ENCODE data around the gene FAM120A. TPM values are rescaled to one million over a fixed set of nuclear protein-coding genes. Genes with fewer than 3 reads are reported as not detected.

FAM120A gene
- total RNA-seq, 4 donors from 2014 or later, result 68.7 to 105 (median 90.2) TPM

DNA sequence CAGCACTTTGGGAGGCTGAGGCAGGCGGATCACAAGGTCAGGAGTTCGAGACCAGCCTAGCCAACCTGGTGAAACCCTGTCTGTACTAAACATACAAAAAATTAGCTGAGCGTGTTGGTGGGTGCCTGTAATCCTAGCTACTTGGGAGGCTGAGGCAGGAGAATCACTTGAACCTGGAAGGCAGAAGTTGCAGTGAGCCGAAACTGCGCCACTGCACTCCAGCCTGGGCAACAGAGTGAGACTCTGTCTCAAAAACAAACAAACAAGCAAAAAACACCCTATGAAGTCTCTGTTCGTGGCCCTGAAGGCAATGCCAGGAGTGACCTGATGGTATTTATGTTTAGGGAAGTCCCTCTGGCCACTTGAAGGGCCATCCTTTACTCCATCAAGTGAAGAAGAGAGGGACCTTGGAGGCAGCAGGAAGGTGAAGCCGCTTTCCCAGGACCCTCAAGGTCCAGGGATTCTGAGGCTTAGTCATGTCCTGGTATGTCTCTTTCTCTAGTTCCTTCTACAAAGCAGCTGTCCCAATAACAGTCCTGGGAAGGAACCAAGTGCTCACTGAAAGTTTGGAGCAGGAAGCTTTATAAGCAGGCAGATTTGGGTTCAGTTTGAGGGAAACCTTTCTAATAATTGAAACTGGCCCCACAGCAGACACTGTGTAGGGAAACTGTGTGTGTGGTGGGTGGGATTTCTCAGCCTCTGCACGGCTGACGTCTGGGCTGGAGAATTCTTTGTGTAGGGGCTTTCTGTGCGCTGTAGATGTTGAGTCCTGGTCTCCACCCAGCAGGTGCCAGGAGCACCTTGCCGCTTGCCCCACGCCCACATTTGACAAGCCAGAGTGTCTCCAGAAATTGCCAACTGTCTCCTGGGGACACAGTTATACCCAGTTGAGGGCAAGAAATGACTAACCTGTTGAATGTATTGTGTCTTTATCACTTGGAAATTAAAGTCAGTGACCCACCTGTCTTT lies 137.4 kb downstream of the FAM120A start:
- TF ChIP-seq, protein P1, sequence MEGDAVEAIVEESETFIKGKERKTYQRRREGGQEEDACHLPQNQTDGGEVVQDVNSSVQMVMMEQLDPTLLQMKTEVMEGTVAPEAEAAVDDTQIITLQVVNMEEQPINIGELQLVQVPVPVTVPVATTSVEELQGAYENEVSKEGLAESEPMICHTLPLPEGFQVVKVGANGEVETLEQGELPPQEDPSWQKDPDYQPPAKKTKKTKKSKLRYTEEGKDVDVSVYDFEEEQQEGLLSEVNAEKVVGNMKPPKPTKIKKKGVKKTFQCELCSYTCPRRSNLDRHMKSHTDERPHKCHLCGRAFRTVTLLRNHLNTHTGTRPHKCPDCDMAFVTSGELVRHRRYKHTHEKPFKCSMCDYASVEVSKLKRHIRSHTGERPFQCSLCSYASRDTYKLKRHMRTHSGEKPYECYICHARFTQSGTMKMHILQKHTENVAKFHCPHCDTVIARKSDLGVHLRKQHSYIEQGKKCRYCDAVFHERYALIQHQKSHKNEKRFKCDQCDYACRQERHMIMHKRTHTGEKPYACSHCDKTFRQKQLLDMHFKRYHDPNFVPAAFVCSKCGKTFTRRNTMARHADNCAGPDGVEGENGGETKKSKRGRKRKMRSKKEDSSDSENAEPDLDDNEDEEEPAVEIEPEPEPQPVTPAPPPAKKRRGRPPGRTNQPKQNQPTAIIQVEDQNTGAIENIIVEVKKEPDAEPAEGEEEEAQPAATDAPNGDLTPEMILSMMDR (IDR thresholded peaks at IDR 0.05; ENCODE audit: low read depth), result no peak

DNA sequence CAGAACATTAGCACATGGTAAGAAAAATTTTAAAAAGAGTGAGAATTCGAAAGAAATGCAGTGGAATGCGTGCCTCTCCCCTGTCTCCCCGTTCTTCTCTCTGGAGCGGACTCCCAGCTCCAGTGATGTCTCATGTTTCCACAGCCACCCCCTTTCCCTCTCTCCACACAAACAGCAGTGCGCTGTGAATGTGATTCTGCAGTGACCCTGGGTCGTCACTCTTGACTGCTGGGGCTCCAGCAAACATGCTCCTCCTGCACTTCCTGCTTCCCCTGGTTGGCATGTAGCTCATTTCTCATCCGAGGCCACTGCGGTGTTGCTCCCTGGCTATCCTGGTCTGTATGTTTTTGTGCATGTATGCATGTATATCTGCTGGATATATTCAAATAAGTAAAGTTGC lies 138.2 kb downstream of the FAM120A start:
- TF ChIP-seq, protein P1 (IDR thresholded peaks at IDR 0.05; ENCODE audit: low read depth), result no peak

DNA sequence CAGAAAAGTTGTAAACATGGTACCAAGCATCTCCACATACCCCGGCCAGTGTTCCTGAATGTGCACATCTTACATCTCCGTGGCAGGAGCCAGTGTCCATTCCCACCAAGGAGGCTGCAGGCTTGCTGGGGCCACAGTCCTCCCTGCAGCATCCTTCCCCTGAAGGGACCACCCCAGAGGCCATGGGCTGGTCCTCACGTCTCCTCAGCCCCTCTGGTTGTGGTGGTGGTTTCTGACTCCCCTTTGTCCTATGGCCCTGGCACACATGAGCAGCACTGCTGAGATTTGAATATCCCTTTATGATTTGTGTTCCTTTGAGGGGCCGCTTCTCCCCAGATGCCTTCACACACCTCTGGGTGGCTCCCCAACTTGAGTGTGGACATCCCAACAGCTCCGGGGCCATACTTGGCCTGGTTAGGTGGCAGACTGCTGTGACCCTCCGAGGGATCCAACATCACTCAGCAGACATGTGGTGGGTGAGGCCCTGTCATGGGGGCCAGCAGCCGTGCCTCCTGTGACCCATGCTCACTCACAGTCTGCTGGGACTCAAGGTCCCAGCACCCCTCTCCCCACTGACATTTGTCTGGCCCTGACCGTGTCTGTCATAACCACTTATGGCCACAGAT lies 139.2 kb downstream of the FAM120A start:
- TF ChIP-seq, protein P1 (IDR thresholded peaks at IDR 0.05; ENCODE audit: low read depth), result no peak

DNA sequence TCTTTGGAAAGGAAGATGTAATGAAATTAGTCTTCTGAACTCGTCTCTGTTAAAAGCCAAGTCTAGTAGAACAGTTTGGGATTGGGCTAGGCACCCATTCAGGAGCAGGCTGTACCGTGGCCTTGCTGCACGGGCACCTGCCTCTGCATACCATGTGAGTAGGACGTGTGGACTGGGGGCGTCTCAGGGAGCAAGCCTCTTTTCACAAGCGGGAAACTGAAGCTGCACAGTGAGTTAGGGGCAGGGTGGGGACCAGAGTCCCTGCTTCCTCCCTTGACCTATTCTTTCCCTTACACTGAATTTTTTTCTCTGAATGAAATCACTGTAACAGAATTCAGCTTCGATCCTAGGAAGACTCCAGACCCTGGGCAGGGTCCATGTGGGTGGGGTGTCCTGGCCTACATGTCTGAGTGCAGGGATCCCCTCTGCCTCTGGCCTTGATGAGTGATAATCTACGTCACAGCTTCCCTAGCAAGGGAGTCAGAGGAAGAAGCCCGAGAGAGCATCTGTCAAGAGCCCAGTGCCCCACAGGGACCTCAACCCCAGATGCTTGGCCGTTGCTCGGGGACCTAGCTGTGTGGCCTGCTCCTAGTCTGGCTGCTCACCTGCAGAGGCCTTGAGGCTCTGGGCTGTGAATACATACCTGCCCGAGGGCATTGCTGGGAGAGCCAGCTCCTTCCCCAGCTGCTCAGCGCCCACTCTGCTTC lies 140.0 kb downstream of the FAM120A start:
- TF ChIP-seq, protein P1 (IDR thresholded peaks at IDR 0.05; ENCODE audit: low read depth), result no peak

DNA sequence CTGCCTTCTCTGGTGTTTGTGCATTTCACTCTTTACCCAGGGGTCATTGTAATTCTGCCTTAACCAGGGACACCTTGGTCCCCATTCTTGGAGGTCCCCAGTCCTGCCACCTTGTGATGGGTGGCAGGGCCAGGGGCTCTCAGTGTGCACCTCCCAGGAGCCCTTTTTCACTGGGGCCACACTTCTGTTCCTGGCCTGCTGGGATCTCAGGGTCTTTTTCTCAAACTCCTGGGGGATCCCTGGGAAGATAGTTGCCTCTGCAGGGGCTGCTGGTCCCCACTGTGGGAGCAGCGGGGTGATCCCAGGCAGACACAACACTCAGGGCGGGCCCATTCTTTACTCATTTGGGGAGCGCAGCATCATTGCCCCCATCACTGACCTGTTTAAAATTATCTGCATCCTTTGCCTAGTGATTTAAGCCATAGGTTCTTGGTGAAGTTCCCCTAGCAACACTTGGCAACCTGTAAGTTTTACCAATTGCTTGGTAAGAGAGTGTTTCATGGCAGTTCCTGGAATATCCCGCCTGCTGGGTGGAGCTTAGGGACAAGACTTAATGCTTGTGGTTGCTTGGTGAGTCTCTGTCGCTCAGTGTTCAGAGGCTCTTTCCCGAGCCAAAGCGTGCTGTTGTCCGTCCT lies 140.6 kb downstream of the FAM120A start:
- TF ChIP-seq, protein P1 (IDR thresholded peaks at IDR 0.05; ENCODE audit: low read depth), result no peak

DNA sequence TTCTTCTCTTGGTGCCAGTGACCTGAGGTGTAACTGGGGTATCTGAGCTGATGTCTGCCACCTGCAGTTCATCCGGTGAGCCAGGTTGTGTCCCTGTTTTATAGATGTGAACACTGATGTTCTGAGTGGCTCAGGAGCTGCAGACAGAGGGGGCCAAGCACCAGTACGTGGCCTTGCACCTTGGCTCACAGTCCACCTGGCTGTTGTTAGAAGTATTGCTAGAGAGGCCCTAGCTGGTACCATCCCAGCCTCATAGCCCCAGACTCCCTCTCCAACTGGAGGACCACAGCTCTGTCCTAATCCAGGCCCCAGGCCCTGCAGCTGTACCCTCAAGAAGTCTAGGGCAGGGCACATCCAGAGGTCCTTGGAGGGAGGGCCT lies 141.1 kb downstream of the FAM120A start:
- TF ChIP-seq, protein P1 (IDR thresholded peaks at IDR 0.05; ENCODE audit: low read depth), result no peak
